ENCODE measurements around the gene BARHL1. TPM values are rescaled to one million over a fixed set of nuclear protein-coding genes. Genes with fewer than 3 reads are reported as not detected.

The BARHL1 gene
- total and polyA plus RNA-seq, 9 of the 15 experiments (the other 6 are each of a cell fraction or from before 2014, with no cell fraction given) = not detected

- Histone ChIP-seq H3K9ac (ENCODE audit: insufficient read depth in 1 of 2, low read depth in 2 of 2, low read length in 2 of 2) (no peak overlapping the region), H3K4me3 (no peak overlapping the region), H3K36me3 (ENCODE audit: control insufficient read depth, insufficient read depth, low read length) (no peaks in the 10 kb centered on the region), H3K79me2 (ENCODE audit: control insufficient read depth, insufficient read depth, low read length) (no peaks in the 10 kb centered on the region), H4K20me1 (replicated peaks; ENCODE audit: control insufficient read depth, insufficient read depth, low read length) (peaks cover 12% of the 10 kb centered on the region), H3K4me2 (ENCODE audit: insufficient read depth, low read length) (no peak overlapping the region), H3K9me1 (ENCODE audit: control insufficient read depth, insufficient read depth, low read length) (no peaks in the 10 kb centered on the region), H3K4me1 (replicated peaks in 1 of 2; ENCODE audit: control insufficient read depth in 2 of 2, insufficient read depth in 2 of 2, low read length in 2 of 2) (peaks cover 0 to 3% of the 10 kb centered on the region in 2 experiments; a peak in 2 of 5 replicates), H3K27ac (ENCODE audit: extremely low read depth, low read depth, low read length) (no peak overlapping the region), H3K9me3 (replicated peaks; ENCODE audit: control insufficient read depth, insufficient read depth, low read depth, low read length) (no peaks in the 10 kb centered on the region), H2AFZ (ENCODE audit: low read depth, low read length) (no peak overlapping the region), H3K27me3 (ENCODE audit: control insufficient read depth in 2 of 2, insufficient read depth in 2 of 2, low read length in 2 of 2) (peaks cover 37 to 72% of the 10 kb centered on the region in 2 experiments)
- in situ Hi-C loops (cut with MboI) (no loop called here), intact Hi-C loops (cut with micrococcal nuclease) (no loop called here)
- FAIRE-seq (no peak), ATAC-seq (no peak), DNase-seq (ENCODE audit: extremely low read depth in 1 of 4, low spot score in 3 of 4) (no peak)
- ChIA-PET CTCF (ENCODE audit: low intra/inter-chr PET ratio) (no interaction called here), POLR2A (interaction anchor here (1.1 kb wide), 1 partner anchor 21 kb away, joined by 4 read pairs; no protein-coding TSS in a partner anchor)
- TF ChIP-seq RBFOX2 (IDR thresholded peaks at IDR 0.05; ENCODE audit: low read depth, low read length) (no peak), RFX1 (IDR thresholded peaks at IDR 0.05) (peak; percentile 46; the same call in 1 of the 2 replicates)
- 2% methylated on average over 7 of the region's 7 CpGs for WGBS (ENCODE audit: insufficient coverage, low coverage, missing lambda C conversion rate)
- BruUV-seq (replicated peaks) = no TSS peak
Measured at GRCh38 chr9:132539096-132539495, 43.3 kb upstream of the BARHL1 start.

- WGBS (ENCODE audit: insufficient coverage, low coverage, missing lambda C conversion rate) = 0% methylated on average over 8 of the region's 8 CpGs
- ATAC-seq = no peak
Measured at GRCh38 chr9:132541051-132541450, 41.4 kb upstream of the BARHL1 start.

More at GRCh38 chr9:132541051-132541450, 41.4 kb upstream of the BARHL1 start:
- no peak for FAIRE-seq
- POLR2A ChIA-PET = no interaction called here
- Histone ChIP-seq H3K27me3 (ENCODE audit: control insufficient read depth in 2 of 2, insufficient read depth in 2 of 2, low read length in 2 of 2) (peaks cover 45 to 91% of the 10 kb centered on the region in 2 experiments), H3K79me2 (ENCODE audit: control insufficient read depth, insufficient read depth, low read length) (no peaks in the 10 kb centered on the region), H4K20me1 (replicated peaks; ENCODE audit: control insufficient read depth, insufficient read depth, low read length) (peaks cover 20% of the 10 kb centered on the region), H3K4me2 (ENCODE audit: insufficient read depth, low read length) (no peak overlapping the region), H3K4me3 (no peak overlapping the region), H3K27ac (ENCODE audit: extremely low read depth, low read depth, low read length) (no peak overlapping the region), H3K9me3 (replicated peaks; ENCODE audit: control insufficient read depth, insufficient read depth, low read depth, low read length) (no peaks in the 10 kb centered on the region), H2AFZ (ENCODE audit: low read depth, low read length) (no peak overlapping the region), H3K9me1 (ENCODE audit: control insufficient read depth, insufficient read depth, low read length) (no peaks in the 10 kb centered on the region), H3K9ac (ENCODE audit: insufficient read depth in 1 of 2, low read depth in 2 of 2, low read length in 2 of 2) (no peak overlapping the region), H3K4me1 (replicated peaks in 1 of 2; ENCODE audit: control insufficient read depth in 2 of 2, insufficient read depth in 2 of 2, low read length in 2 of 2) (peaks cover 0 to 6% of the 10 kb centered on the region in 2 experiments; a peak in 2 of 5 replicates), H3K36me3 (ENCODE audit: control insufficient read depth, insufficient read depth, low read length) (no peaks in the 10 kb centered on the region)
- in situ Hi-C loops (cut with MboI) = no loop called here
- TF ChIP-seq ZBTB8A (IDR thresholded peaks at IDR 0.05; ENCODE audit: partially characterized antibody) (no peak), IRF2 (CRISPR knock-in tag; IDR thresholded peaks at IDR 0.05) (no peak), ZNF280B (CRISPR knock-in tag; IDR thresholded peaks at IDR 0.05) (no peak)
- intact Hi-C loops (cut with micrococcal nuclease) = no loop called here
- CTCF ChIA-PET (ENCODE audit: low intra/inter-chr PET ratio) = no interaction called here
- no TSS peak for BruUV-seq (replicated peaks)
- no peak for DNase-seq (ENCODE audit: extremely low read depth in 1 of 4, low spot score in 3 of 4)

All from K562 (cell line).